Thyroid gland (tissue), 4 donors: ENCODE results near the gene WASHC4. TPM values are rescaled to one million over a fixed set of nuclear protein-coding genes. Genes with fewer than 3 reads are reported as not detected.

Source experiments
- DNase-seq, 2 donors: peaks; one replicate each; pipeline ENCODE4 v3.0.0-alpha.2; 2019
- H3K27ac ChIP-seq, 3 donors: fragments of 200-600 bp; sonication (generic); 1 replicate in 2 of 3; 2 replicates in 1 of 3; pipeline ENCODE4 v1.5.1; 2016 to 2019; ENCODE audit warnings: mild to moderate bottlenecking in 1 of 3, moderate library complexity in 1 of 3
- H3K27me3 ChIP-seq: fragments of 200-600 bp; sonication (generic); one replicate; pipeline ENCODE4 v1.5.1; 2019
- H3K36me3 ChIP-seq, 2 donors: fragments of 200-600 bp; sonication (generic); one replicate each; pipeline ENCODE4 v1.5.1; 2016 to 2019
- H3K4me1 ChIP-seq, 2 donors: fragments of 200-600 bp; sonication (generic); one replicate each; pipeline ENCODE4 v1.5.1; 2017 to 2019
- H3K4me3 ChIP-seq, 3 donors: fragments of 200-600 bp; sonication (generic); replicated peaks in 1 of 3; 1 replicate in 2 of 3; 2 replicates in 1 of 3; pipeline ENCODE4 v1.5.1; 2016; ENCODE audit warnings: mild to moderate bottlenecking in 1 of 3
- H3K9me3 ChIP-seq: fragments of 200-600 bp; sonication (generic); one replicate; pipeline ENCODE4 v1.5.1; 2017
- CTCF ChIP-seq, 6 experiments: fragments of 200-600 bp in 3 of 6; fragments of 450-650 bp in 3 of 6; sonication (generic) in 3 of 6; IDR thresholded peaks; one replicate each; pipeline ENCODE4 v1.5.1; 2016 to 2019; ENCODE audit warnings: antibody characterized with exemption in 6 of 6, mild to moderate bottlenecking in 2 of 6, inconsistent platforms in 1 of 6, moderate library complexity in 1 of 6
- POLR2A ChIP-seq, 2 donors: fragments of 450-650 bp; IDR thresholded peaks; one replicate each; pipeline ENCODE4 v1.6.1; 2017; ENCODE audit warnings: antibody characterized with exemption in 2 of 2, mild to moderate bottlenecking in 2 of 2, moderate library complexity in 1 of 2
- WGBS, 2 donors: methylation state at CpG; one replicate each; pipeline ENCODE4 v1.1.5; 2017; 5-methylcytosine and 5-hydroxymethylcytosine counted together
- intact Hi-C: fragments of 100-400 bp; cut with DNase I; formaldehyde crosslinking; loops from one replicate; pipeline ENCODE4 v1.15.1; 2023
- total RNA-seq, 4 donors: library from RNA; depleted of rRNA; stranded (reverse); fragments of >200 nt; gene quantifications; one replicate each; pipeline ENCODE4 v1.2.3, GENCODE V29; 2016

Gene WASHC4
- total RNA-seq, 4 donors from 2014 or later = 64.3 to 111 (median 81.0) TPM

- TF ChIP-seq POLR2A (IDR thresholded peaks at IDR 0.05) (no peak), CTCF (IDR thresholded peaks at IDR 0.05) (no peak)
- Histone ChIP-seq H3K36me3 (no peaks in the 10 kb centered on the region), H3K4me3 (no peak overlapping the region), H3K9me3 (no peaks in the 10 kb centered on the region), H3K27me3 (no peaks in the 10 kb centered on the region), H3K27ac (no peak overlapping the region), H3K4me1 (no peaks in the 10 kb centered on the region)
- intact Hi-C loops = no loop called here
- DNase-seq = no peak
Measured at GRCh38 chr12:105100998-105101397, 6.5 kb upstream of the WASHC4 start.

GRCh38 chr12:105102673-105103072, 4.9 kb upstream of the WASHC4 start:
- H3K36me3 ChIP-seq = no peaks in the 10 kb centered on the region
- H3K4me1 ChIP-seq = no peaks in the 10 kb centered on the region
- no peak overlapping the region for H3K4me3 ChIP-seq
- H3K9me3 ChIP-seq = no peaks in the 10 kb centered on the region
- H3K27ac ChIP-seq = no peak overlapping the region
- intact Hi-C loops = no loop called here
- no peak for TF ChIP-seq POLR2A (IDR thresholded peaks at IDR 0.05)
- no peak for TF ChIP-seq CTCF (IDR thresholded peaks at IDR 0.05)
- DNase-seq = no peak
- H3K27me3 ChIP-seq = no peaks in the 10 kb centered on the region

GRCh38 chr12:105104762-105105161, 2.8 kb upstream of the WASHC4 start:
- no peak overlapping the region for H3K27ac ChIP-seq
- TF ChIP-seq POLR2A (IDR thresholded peaks at IDR 0.05) = no peak
- no peak for TF ChIP-seq CTCF (IDR thresholded peaks at IDR 0.05)
- peaks cover 2 to 14% of the 10 kb centered on the region in 2 donors for H3K4me1 ChIP-seq
- 86 to 100% methylated on average over 1 of the region's 1 CpG for WGBS, 2 donors
- no peak for DNase-seq
- no peaks in the 10 kb centered on the region for H3K36me3 ChIP-seq
- no peaks in the 10 kb centered on the region for H3K9me3 ChIP-seq
- intact Hi-C loops = no loop called here
- no peak overlapping the region for H3K4me3 ChIP-seq
- H3K27me3 ChIP-seq = no peaks in the 10 kb centered on the region

GRCh38 chr12:105106621-105107020, 910 bp upstream of the WASHC4 start:
- no peak for DNase-seq
- no peak for TF ChIP-seq CTCF (IDR thresholded peaks at IDR 0.05)
- no peak for TF ChIP-seq POLR2A (IDR thresholded peaks at IDR 0.05)
- Histone ChIP-seq H3K9me3 (no peaks in the 10 kb centered on the region), H3K27me3 (no peaks in the 10 kb centered on the region), H3K36me3 (no peaks in the 10 kb centered on the region), H3K4me3 (peak overlapping the region in 2 of 3 donors; percentile 24 to 98), H3K4me1 (peaks cover 12 to 23% of the 10 kb centered on the region in 2 donors), H3K27ac (no peak overlapping the region)
- intact Hi-C loops = no loop called here
- WGBS, 2 donors = 60 to 63% methylated on average over 7 of the region's 7 CpGs

GRCh38 chr12:105107171-105107493, 399 bp upstream of the WASHC4 start:
- H3K27me3 ChIP-seq = no peaks in the 10 kb centered on the region
- peaks cover 15 to 23% of the 10 kb centered on the region in 2 donors for H3K4me1 ChIP-seq
- intact Hi-C loops = no loop called here
- H3K36me3 ChIP-seq = no peaks in the 10 kb centered on the region
- H3K9me3 ChIP-seq = no peaks in the 10 kb centered on the region
- no peak for TF ChIP-seq POLR2A (IDR thresholded peaks at IDR 0.05)
- TF ChIP-seq CTCF (IDR thresholded peaks at IDR 0.05) = no peak
- peak overlapping the region; percentile 92 to 98 (median 96) for H3K27ac ChIP-seq
- 0 to 1% methylated on average over 15 of the region's 15 CpGs for WGBS, 2 donors
- peak overlapping the region in 2 of 3 donors; percentile 24 to 98 for H3K4me3 ChIP-seq
- DNase-seq = no peak
